22Rv1 (cell line): ENCODE data around the gene FBXL2.

Experiments used
- CTCF ChIP-seq: fragments of 450-650 bp; IDR thresholded peaks from 2 replicates; pipeline ENCODE4 v1.5.1; 2017; ENCODE audit warnings: mild to moderate bottlenecking
- ZFX ChIP-seq: fragments of 450-650 bp; IDR thresholded peaks from 2 replicates; pipeline ENCODE4 v1.6.1; 2017; ENCODE audit warnings: antibody characterized with exemption, borderline replicate concordance

GRCh38 chr3:33229947-33230346, 47.3 kb upstream of the FBXL2 start:
- TF ChIP-seq CTCF (no peak), ZFX (no peak)
